Measurements from ENCODE around the gene FYB1. TPM values are rescaled to one million over a fixed set of nuclear protein-coding genes. Genes with fewer than 3 reads are reported as not detected.

Gene FYB1
- polyA plus RNA-seq, 2 donors: 0.86 to 1.4 TPM

DNA sequence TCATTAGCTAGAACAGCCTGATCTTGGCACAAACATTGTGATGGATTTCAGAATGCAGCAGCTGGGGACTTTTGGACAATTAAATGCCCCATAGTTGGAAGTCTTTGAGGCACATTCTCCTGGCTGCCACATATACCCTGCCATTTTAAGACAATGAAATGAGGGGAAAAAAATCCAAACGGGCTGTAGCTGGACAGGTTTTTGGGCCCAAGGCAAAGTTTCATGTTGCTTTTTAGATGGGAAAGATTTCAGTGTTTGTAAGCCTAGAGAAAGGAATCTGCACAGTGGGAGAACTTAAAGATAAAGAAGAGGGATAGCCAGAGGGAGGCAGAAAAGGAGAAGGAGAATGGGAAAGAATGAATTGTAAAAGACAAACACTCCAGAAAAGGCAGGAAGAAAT lies 115.1 kb downstream of the FYB1 start:
- Histone ChIP-seq H3K27me3 (ENCODE audit: control insufficient read depth in 1 of 2, insufficient read depth in 2 of 2, low read length in 2 of 2) (no peaks in the 10 kb centered on the region), H3K4me3 (ENCODE audit: low read depth in 1 of 2, low read length in 2 of 2) (no peak overlapping the region), H3K4me1 (ENCODE audit: control insufficient read depth in 2 of 2, insufficient read depth in 2 of 2, low read length in 1 of 2) (peaks cover 0 to 3% of the 10 kb centered on the region in 2 donors), H3K27ac (ENCODE audit: low read depth in 2 of 2, low read length in 1 of 2) (no peak overlapping the region), H3K9me3 (ENCODE audit: control insufficient read depth in 2 of 2, insufficient read depth in 1 of 2, low read depth in 1 of 2, low read length in 1 of 2) (no peaks in the 10 kb centered on the region), H3K36me3 (ENCODE audit: control insufficient read depth in 2 of 2, insufficient read depth in 2 of 2, low read length in 1 of 2) (no peaks in the 10 kb centered on the region)
- WGBS, 2 donors: 47 to 58% methylated on average over 1 of the region's 1 CpG

DNA sequence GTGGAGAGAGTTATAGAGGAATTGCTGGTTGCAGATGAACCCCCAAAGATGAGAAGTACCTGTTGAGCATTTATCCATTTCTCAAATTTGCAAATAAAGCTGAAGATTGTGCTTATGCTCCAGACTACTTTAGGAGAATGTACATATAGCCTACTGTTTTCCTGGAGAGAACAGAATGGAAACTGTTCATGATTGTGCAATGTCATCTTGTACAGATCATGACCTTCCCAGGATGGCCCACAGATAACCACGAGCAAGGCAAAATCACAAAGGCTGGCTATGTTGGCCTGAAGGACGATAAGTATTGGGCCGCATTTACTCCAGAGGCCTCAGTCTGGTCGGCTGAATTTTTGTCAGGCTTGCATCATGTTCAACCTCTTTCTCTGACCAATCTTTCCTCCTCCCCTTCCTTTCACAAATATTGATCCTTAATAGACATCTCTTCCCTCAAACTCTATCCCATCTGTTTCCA lies 116.6 kb downstream of the FYB1 start:
- no peaks in the 10 kb centered on the region for H3K27me3 ChIP-seq (ENCODE audit: control insufficient read depth in 1 of 2, insufficient read depth in 2 of 2, low read length in 2 of 2)
- H3K9me3 ChIP-seq (ENCODE audit: control insufficient read depth in 2 of 2, insufficient read depth in 1 of 2, low read depth in 1 of 2, low read length in 1 of 2): no peaks in the 10 kb centered on the region
- H3K4me3 ChIP-seq (ENCODE audit: low read depth in 1 of 2, low read length in 2 of 2): no peak overlapping the region
- H3K4me1 ChIP-seq (ENCODE audit: control insufficient read depth in 2 of 2, insufficient read depth in 2 of 2, low read length in 1 of 2): peaks cover 0 to 3% of the 10 kb centered on the region in 2 donors
- H3K36me3 ChIP-seq (ENCODE audit: control insufficient read depth in 2 of 2, insufficient read depth in 2 of 2, low read length in 1 of 2): no peaks in the 10 kb centered on the region
- WGBS, 2 donors: 87% methylated on average over 4 of the region's 4 CpGs
- H3K27ac ChIP-seq (ENCODE audit: low read depth in 2 of 2, low read length in 1 of 2): no peak overlapping the region

DNA sequence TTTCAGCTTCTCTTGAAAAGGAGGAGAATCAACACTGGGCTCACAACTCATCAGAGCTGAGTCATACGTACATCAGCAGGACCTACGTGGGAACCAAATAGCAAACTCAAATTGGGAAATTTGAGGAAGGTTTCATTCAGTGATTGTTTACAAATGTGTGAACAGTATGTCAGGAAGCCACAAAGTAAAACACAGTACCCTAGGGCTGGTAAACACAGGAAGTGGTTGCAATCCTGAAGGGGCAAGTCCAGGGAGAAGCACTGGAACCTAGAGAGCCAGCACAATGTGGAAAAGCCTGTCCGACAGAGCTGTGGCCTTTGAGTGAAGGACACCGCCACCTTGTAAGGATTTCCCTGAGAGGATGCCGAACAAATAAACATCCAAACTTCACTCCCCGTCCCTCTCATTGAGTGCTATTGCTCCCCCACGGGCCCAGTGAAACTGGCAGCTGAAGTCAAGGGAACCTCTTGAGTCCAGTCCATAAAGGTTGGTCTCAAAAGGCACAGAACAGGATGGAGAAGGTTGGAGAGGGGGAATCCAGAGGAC lies 118.4 kb downstream of the FYB1 start:
- H3K27me3 ChIP-seq (ENCODE audit: control insufficient read depth in 1 of 2, insufficient read depth in 2 of 2, low read length in 2 of 2): no peaks in the 10 kb centered on the region
- peaks cover 0 to 3% of the 10 kb centered on the region in 2 donors for H3K4me1 ChIP-seq (ENCODE audit: control insufficient read depth in 2 of 2, insufficient read depth in 2 of 2, low read length in 1 of 2)
- H3K36me3 ChIP-seq (ENCODE audit: control insufficient read depth in 2 of 2, insufficient read depth in 2 of 2, low read length in 1 of 2): no peaks in the 10 kb centered on the region
- H3K27ac ChIP-seq (ENCODE audit: low read depth in 2 of 2, low read length in 1 of 2): no peak overlapping the region
- WGBS, 2 donors: 65 to 70% methylated on average over 7 of the region's 7 CpGs
- no peak overlapping the region for H3K4me3 ChIP-seq (ENCODE audit: low read depth in 1 of 2, low read length in 2 of 2)
- no peaks in the 10 kb centered on the region for H3K9me3 ChIP-seq (ENCODE audit: control insufficient read depth in 2 of 2, insufficient read depth in 1 of 2, low read depth in 1 of 2, low read length in 1 of 2)

DNA sequence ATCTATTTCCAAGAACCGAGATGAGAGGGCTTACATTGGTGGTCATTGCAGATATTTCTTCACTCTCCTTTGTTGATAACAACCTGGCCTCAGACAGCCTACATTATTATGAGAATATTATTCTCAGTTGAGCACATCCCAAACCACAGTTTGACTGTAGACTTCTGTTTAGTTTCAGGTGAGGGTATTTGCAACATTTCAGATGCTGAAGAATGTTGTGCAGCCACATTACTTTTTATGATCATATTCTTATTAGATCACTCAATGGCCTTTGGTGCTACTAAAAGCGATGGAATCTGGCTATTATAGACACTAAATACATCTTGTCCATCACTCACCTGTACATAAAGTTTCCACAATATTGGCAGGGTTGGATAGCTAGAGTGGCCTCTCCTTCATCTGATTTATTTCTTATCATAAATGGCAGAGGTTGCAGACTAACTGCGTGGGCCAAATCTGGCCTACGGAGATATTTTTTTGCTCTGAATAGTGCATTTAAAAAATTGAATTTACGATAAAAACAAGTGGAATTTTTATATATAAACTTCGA lies 119.0 kb downstream of the FYB1 start:
- no peaks in the 10 kb centered on the region for H3K9me3 ChIP-seq (ENCODE audit: control insufficient read depth in 2 of 2, insufficient read depth in 1 of 2, low read depth in 1 of 2, low read length in 1 of 2)
- H3K4me3 ChIP-seq (ENCODE audit: low read depth in 1 of 2, low read length in 2 of 2): no peak overlapping the region
- peaks cover 0 to 3% of the 10 kb centered on the region in 2 donors for H3K4me1 ChIP-seq (ENCODE audit: control insufficient read depth in 2 of 2, insufficient read depth in 2 of 2, low read length in 1 of 2)
- H3K27me3 ChIP-seq (ENCODE audit: control insufficient read depth in 1 of 2, insufficient read depth in 2 of 2, low read length in 2 of 2): no peaks in the 10 kb centered on the region
- no peak overlapping the region for H3K27ac ChIP-seq (ENCODE audit: low read depth in 2 of 2, low read length in 1 of 2)
- no peaks in the 10 kb centered on the region for H3K36me3 ChIP-seq (ENCODE audit: control insufficient read depth in 2 of 2, insufficient read depth in 2 of 2, low read length in 1 of 2)
- 83 to 88% methylated on average over 6 of the region's 6 CpGs for WGBS, 2 donors

DNA sequence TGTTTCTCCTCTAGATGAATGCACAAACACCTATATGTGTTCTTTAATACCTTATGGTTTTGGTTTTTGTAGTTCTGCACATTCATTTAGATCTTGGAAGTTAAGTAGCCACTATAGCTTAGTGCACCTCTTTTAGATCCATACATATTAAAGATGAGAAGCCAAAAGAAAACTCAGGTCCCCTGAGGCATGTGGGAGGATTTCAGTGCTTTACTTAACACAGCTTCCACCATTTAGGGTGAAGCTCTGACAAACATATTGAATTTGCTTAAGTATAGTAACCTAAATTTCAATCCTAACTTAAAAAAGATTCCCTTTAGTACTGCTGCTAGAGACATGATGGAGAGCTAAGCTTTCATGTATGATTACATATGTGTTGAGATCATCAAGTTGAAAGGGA lies 119.5 kb downstream of the FYB1 start:
- no peaks in the 10 kb centered on the region for H3K9me3 ChIP-seq (ENCODE audit: control insufficient read depth in 2 of 2, insufficient read depth in 1 of 2, low read depth in 1 of 2, low read length in 1 of 2)
- peaks cover 0 to 3% of the 10 kb centered on the region in 2 donors for H3K4me1 ChIP-seq (ENCODE audit: control insufficient read depth in 2 of 2, insufficient read depth in 2 of 2, low read length in 1 of 2)
- H3K27me3 ChIP-seq (ENCODE audit: control insufficient read depth in 1 of 2, insufficient read depth in 2 of 2, low read length in 2 of 2): no peaks in the 10 kb centered on the region
- H3K36me3 ChIP-seq (ENCODE audit: control insufficient read depth in 2 of 2, insufficient read depth in 2 of 2, low read length in 1 of 2): no peaks in the 10 kb centered on the region
- H3K27ac ChIP-seq (ENCODE audit: low read depth in 2 of 2, low read length in 1 of 2): no peak overlapping the region
- no peak overlapping the region for H3K4me3 ChIP-seq (ENCODE audit: low read depth in 1 of 2, low read length in 2 of 2)

DNA sequence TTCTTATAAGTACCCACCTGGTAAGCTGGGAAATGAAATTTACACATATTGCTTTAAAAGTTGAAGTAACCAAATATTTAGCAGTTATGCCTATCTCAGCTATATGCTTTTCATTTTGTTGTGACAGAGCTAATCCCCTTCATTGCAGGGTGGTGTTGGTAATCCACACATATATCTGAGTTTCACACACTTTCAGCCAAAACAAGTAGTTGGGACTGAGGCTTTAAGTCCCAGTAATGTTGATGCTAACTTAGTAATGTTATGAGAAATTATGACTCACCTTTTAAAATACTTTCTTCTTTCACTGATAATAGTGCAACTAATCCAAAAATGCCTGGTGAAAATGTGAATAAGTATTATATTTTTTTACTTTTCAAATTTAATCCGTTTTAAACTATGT lies 126.0 kb downstream of the FYB1 start:
- no peaks in the 10 kb centered on the region for H3K36me3 ChIP-seq (ENCODE audit: control insufficient read depth in 2 of 2, insufficient read depth in 2 of 2, low read length in 1 of 2)
- WGBS, 2 donors: 25 to 37% methylated on average over 1 of the region's 1 CpG
- H3K27me3 ChIP-seq (ENCODE audit: control insufficient read depth in 1 of 2, insufficient read depth in 2 of 2, low read length in 2 of 2): no peaks in the 10 kb centered on the region
- H3K4me1 ChIP-seq (ENCODE audit: control insufficient read depth in 2 of 2, insufficient read depth in 2 of 2, low read length in 1 of 2): no peaks in the 10 kb centered on the region
- no peak overlapping the region for H3K4me3 ChIP-seq (ENCODE audit: low read depth in 1 of 2, low read length in 2 of 2)
- H3K27ac ChIP-seq (ENCODE audit: low read depth in 2 of 2, low read length in 1 of 2): no peak overlapping the region
- H3K9me3 ChIP-seq (ENCODE audit: control insufficient read depth in 2 of 2, insufficient read depth in 1 of 2, low read depth in 1 of 2, low read length in 1 of 2): no peaks in the 10 kb centered on the region

DNA sequence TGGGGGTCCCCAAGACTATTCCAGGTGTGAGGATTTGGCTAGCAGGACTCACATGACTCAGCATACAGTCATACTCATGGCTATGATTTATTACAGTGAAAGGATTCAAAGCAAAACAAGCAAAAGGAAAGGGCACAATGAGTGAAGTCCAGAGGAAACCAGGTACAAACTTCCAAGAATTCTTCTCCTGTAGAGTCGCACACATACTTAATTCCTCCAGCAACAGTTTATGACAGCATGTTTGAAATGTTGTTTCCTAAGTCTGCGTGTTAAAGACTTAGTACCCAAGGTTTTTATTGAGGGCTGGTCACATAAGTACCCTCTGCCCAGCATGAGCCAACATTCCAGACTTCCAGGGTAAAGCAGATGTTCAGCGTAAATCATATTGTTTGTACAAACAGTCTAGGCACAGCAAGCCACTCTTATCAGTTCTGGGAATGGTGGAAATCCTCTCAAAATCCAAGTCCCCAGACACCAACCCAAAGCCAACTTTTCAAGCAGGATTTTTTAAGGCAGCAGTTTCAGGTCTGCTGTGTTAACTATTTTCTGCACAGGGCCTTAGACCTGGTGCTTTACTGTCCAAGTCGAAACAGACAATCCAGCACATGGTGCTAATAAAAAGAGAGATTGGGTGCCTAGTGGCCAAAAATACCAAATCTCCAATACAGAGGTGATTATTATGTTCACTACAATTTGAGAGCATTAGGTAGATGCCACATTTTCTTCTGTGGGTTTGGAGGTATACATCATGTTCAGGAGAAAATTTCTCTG lies 126.6 kb downstream of the FYB1 start:
- WGBS, 2 donors: 52 to 54% methylated on average over 4 of the region's 4 CpGs
- Histone ChIP-seq H3K4me3 (ENCODE audit: low read depth in 1 of 2, low read length in 2 of 2) (no peak overlapping the region), H3K4me1 (ENCODE audit: control insufficient read depth in 2 of 2, insufficient read depth in 2 of 2, low read length in 1 of 2) (no peaks in the 10 kb centered on the region)

DNA sequence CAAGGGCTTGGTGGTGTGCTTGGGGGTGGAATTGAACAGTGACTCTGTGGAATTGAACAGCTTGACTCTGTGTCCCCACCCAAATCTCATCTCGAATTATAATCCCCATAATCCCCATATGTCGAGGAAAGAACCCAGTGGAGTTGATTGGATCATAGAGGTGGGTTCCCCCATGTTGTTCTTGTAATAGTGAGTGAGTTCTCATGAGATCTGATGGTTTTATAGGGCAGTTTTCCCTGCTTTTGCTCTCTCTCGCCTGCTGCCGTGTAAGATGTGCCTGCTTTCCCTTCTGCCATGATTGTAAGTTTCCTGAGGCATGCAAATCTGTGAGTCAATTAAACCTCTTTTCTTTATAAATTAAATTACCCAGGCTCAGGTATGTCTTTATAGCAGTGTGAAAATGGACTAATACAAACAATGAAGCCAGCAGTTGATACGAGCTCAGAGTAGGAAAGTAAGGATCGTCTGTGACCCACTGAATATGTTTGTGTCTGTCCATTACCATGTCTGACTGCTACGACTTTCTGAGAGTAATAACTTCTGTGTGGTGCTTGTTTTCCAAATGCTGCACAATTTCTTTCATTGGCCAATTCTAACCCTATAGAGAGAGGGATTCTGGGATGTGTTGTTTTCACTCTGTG lies 127.3 kb downstream of the FYB1 start:
- Histone ChIP-seq H3K4me1 (ENCODE audit: control insufficient read depth in 2 of 2, insufficient read depth in 2 of 2, low read length in 1 of 2) (no peaks in the 10 kb centered on the region), H3K9me3 (ENCODE audit: control insufficient read depth in 2 of 2, insufficient read depth in 1 of 2, low read depth in 1 of 2, low read length in 1 of 2) (no peaks in the 10 kb centered on the region), H3K4me3 (ENCODE audit: low read depth in 1 of 2, low read length in 2 of 2) (no peak overlapping the region), H3K36me3 (ENCODE audit: control insufficient read depth in 2 of 2, insufficient read depth in 2 of 2, low read length in 1 of 2) (no peaks in the 10 kb centered on the region), H3K27me3 (ENCODE audit: control insufficient read depth in 1 of 2, insufficient read depth in 2 of 2, low read length in 2 of 2) (no peaks in the 10 kb centered on the region), H3K27ac (ENCODE audit: low read depth in 2 of 2, low read length in 1 of 2) (no peak overlapping the region)
- WGBS, 2 donors: 78 to 82% methylated on average over 7 of the region's 7 CpGs

More for the DNA sequence above, 126.6 kb downstream of the FYB1 start:
- no peaks in the 10 kb centered on the region for H3K27me3 ChIP-seq (ENCODE audit: control insufficient read depth in 1 of 2, insufficient read depth in 2 of 2, low read length in 2 of 2)
- no peak overlapping the region for H3K27ac ChIP-seq (ENCODE audit: low read depth in 2 of 2, low read length in 1 of 2)
- H3K36me3 ChIP-seq (ENCODE audit: control insufficient read depth in 2 of 2, insufficient read depth in 2 of 2, low read length in 1 of 2): no peaks in the 10 kb centered on the region
- H3K9me3 ChIP-seq (ENCODE audit: control insufficient read depth in 2 of 2, insufficient read depth in 1 of 2, low read depth in 1 of 2, low read length in 1 of 2): no peaks in the 10 kb centered on the region

DNA sequence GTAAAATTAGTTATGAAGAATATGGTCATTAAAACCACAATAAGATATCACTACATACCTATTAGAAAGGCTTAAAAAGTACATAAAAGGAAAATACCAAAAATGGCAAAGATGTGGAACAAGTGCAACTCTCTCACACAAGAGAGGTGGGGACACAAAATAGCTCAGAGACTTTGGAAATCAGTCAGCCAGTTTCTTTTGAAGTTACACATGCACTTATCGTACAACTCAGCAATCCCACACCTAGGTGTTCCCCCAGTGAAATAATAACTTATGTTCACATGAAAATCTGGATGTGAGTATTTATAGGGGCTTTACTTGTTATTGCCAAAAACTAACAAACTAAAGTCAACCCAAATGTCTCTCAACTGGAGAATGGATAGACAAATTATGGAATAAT lies 135.4 kb downstream of the FYB1 start:
- H3K27ac ChIP-seq (ENCODE audit: low read depth in 2 of 2, low read length in 1 of 2): no peak overlapping the region
- no peaks in the 10 kb centered on the region for H3K36me3 ChIP-seq (ENCODE audit: control insufficient read depth in 2 of 2, insufficient read depth in 2 of 2, low read length in 1 of 2)
- H3K4me3 ChIP-seq (ENCODE audit: low read depth in 1 of 2, low read length in 2 of 2): no peak overlapping the region
- WGBS, 2 donors: 76 to 81% methylated on average over 1 of the region's 1 CpG
- peaks cover 0 to 3% of the 10 kb centered on the region in 2 donors for H3K9me3 ChIP-seq (ENCODE audit: control insufficient read depth in 2 of 2, insufficient read depth in 1 of 2, low read depth in 1 of 2, low read length in 1 of 2)
- H3K4me1 ChIP-seq (ENCODE audit: control insufficient read depth in 2 of 2, insufficient read depth in 2 of 2, low read length in 1 of 2): no peaks in the 10 kb centered on the region
- peaks cover 0 to 4% of the 10 kb centered on the region in 2 donors for H3K27me3 ChIP-seq (ENCODE audit: control insufficient read depth in 1 of 2, insufficient read depth in 2 of 2, low read length in 2 of 2)

All from esophagus (tissue), 2 donors.